Panc1 (cell line): ENCODE measurements around the gene ADPRS. TPM values are rescaled to one million over a fixed set of nuclear protein-coding genes. Genes with fewer than 3 reads are reported as not detected.

Experiments used
- ATAC-seq: fragments of 200-7000 bp; cut with Tn5 transposase; 2 replicates; pipeline ENCODE4 v1.9.1; 2020; ENCODE audit warnings: mild to moderate bottlenecking, moderate library complexity
- BruUV-seq: library from RNA; stranded (reverse); fragments of 400-500 nt; replicated peaks from 2 replicates; lab custom pipeline; 2021; lab: Mats Ljungman, UMichigan
- CTCF ChIA-PET: fragments of 300-600 bp; sonication (Branson Sonifier 250); formaldehyde crosslinking; loops from one replicate; lab custom pipeline; 2022; ENCODE audit warnings: antibody characterized with exemption; lab: Charles Lee
- POLR2A ChIA-PET: fragments of 300-600 bp; sonication (Branson Sonifier 250); formaldehyde crosslinking; loops from one replicate; lab custom pipeline; 2022; ENCODE audit warnings: antibody characterized with exemption; lab: Charles Lee
- DNase-seq: peaks from one replicate; pipeline ENCODE4 v3.0.0-alpha.2; 2010; ENCODE audit warnings: low read depth, low spot score
- H3K27ac ChIP-seq: 2 replicates; pipeline ENCODE4 v1.5.1; 2011; ENCODE audit warnings: mild to moderate bottlenecking, low read length, inconsistent platforms
- H3K27me3 ChIP-seq: fragments of 200-500 bp; sonication (Bioruptor generic); 2 replicates; pipeline ENCODE4 v1.6.0; 2014; ENCODE audit warnings: low read length, inconsistent platforms; ENCODE audit not compliant: control insufficient read depth, insufficient read depth
- H3K36me3 ChIP-seq: fragments of 200-500 bp; sonication (Bioruptor generic); 2 replicates; pipeline ENCODE4 v1.5.1; 2014; ENCODE audit warnings: inconsistent platforms, mild to moderate bottlenecking, low read length, moderate library complexity; ENCODE audit not compliant: control insufficient read depth, insufficient read depth
- H3K4me1 ChIP-seq: 2 replicates; pipeline ENCODE4 v1.5.1; 2011; ENCODE audit warnings: inconsistent platforms, mild to moderate bottlenecking, low read length, moderate library complexity; ENCODE audit not compliant: control insufficient read depth, insufficient read depth
- H3K4me3 ChIP-seq, 2 experiments: 2 replicates each; pipeline ENCODE4 v1.5.1; 2011 to 2012; ENCODE audit warnings: low read depth in 2 of 2, low read length in 2 of 2, mild to moderate bottlenecking in 2 of 2, inconsistent platforms in 1 of 2, moderate library complexity in 1 of 2
- H3K9me3 ChIP-seq: fragments of 200-500 bp; sonication (Bioruptor generic); 2 replicates; pipeline ENCODE4 v1.5.1; 2014; ENCODE audit warnings: low read depth, mild to moderate bottlenecking, inconsistent platforms, low read length, moderate library complexity; ENCODE audit not compliant: control insufficient read depth, insufficient read depth
- CTCF ChIP-seq: fragments of 450-650 bp; IDR thresholded peaks from 2 replicates; pipeline ENCODE4 v1.5.1; 2017; ENCODE audit warnings: mild to moderate bottlenecking
- POLR2AphosphoS5 ChIP-seq: IDR thresholded peaks from 2 replicates; pipeline ENCODE4 v1.6.1; 2012; ENCODE audit warnings: mild to moderate bottlenecking, low read depth, low read length, moderate library complexity
- REST ChIP-seq, 2 experiments: IDR thresholded peaks; 2 replicates each; pipeline ENCODE4 v1.6.1; 2011 to 2012; ENCODE audit warnings: low read depth in 2 of 2, control low read depth in 1 of 2, low read length in 1 of 2, mild to moderate bottlenecking in 1 of 2, moderate library complexity in 1 of 2; ENCODE audit not compliant: insufficient read depth in 1 of 2
- SIN3A ChIP-seq: IDR thresholded peaks from 2 replicates; pipeline ENCODE4 v1.6.1; 2012; ENCODE audit warnings: low read depth, mild to moderate bottlenecking, low read length, moderate library complexity, borderline replicate concordance; ENCODE audit not compliant: insufficient read depth
- TCF7L2 ChIP-seq: IDR thresholded peaks from 2 replicates; pipeline ENCODE4 v1.6.1; 2011; ENCODE audit warnings: mild to moderate bottlenecking, low read depth, low read length, inconsistent platforms
- in situ Hi-C: cut with HindIII; loops from 2 replicates; pipeline ENCODE4 v1.10.0; 2016; ENCODE audit warnings: low sequenced_read_pairs, low pct_unique_long_range_greater_than_20kb
- intact Hi-C: fragments of 100-400 bp; cut with micrococcal nuclease; formaldehyde crosslinking; loops from one replicate; pipeline ENCODE4 v1.10.0; 2022; ENCODE audit not compliant: unreplicated experiment
- total RNA-seq: library from RNA; stranded (reverse); gene quantifications from one replicate; pipeline ENCODE4 v1.2.1, GENCODE V29; 2021; ENCODE audit not compliant: unreplicated experiment

Gene ADPRS
- total RNA-seq, 1 experiment from 2014 or later, result 32.2 TPM

GRCh38 chr1:36051821-36052220, 36.9 kb upstream of the ADPRS start:
- ChIA-PET POLR2A (no interaction called here), CTCF (no interaction called here)
- in situ Hi-C loops, result no loop called here
- TF ChIP-seq POLR2AphosphoS5 (no peak), REST (IDR thresholded peaks at IDR 0.05; ENCODE audit: insufficient read depth in 1 of 2, low read depth in 2 of 2, low read length in 1 of 2) (no peak), SIN3A (no peak), TCF7L2 (no peak), CTCF (no peak)
- H3K9me3 ChIP-seq, result no peaks in the 10 kb centered on the region
- H3K36me3 ChIP-seq, result 0 out of 2 replicates have a peak, but pooled peaks cover 6% of the 10 kb centered on the region
- H3K27ac ChIP-seq, result no peak overlapping the region
- intact Hi-C loops, result no loop called here
- H3K4me1 ChIP-seq, result no peaks in the 10 kb centered on the region
- BruUV-seq, result no TSS peak
- H3K4me3 ChIP-seq, result no peak overlapping the region
- ATAC-seq (no peak), DNase-seq (no peak)
- no peaks in the 10 kb centered on the region for H3K27me3 ChIP-seq

DNA sequence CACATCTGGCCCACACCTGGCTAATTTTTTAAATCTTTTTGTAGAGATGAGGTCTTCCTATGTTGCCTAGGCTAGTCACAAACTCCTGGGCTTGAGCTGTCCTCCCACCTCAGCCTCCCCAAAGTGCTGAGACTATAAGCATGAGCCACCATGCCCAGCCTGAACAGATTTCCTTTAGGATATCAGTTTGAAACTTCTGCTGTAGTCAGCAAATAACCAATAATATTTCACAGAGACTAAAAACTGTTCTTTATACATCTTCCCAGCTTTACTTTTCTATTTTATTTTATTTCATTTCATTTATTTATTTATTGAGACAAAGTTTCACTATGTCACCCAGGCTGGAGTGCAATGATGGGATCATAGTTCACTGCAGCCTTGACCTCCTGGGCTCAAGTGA, 34.7 kb upstream of the ADPRS start:
- ChIA-PET CTCF (no interaction called here), POLR2A (no interaction called here)
- in situ Hi-C loops, result no loop called here
- H3K9me3 ChIP-seq, result no peaks in the 10 kb centered on the region
- no peak for TF ChIP-seq TCF7L2
- no peak for TF ChIP-seq CTCF
- TF ChIP-seq POLR2AphosphoS5, result no peak
- ATAC-seq, result no peak
- no peaks in the 10 kb centered on the region for H3K27me3 ChIP-seq
- H3K36me3 ChIP-seq, result 0 out of 2 replicates have a peak, but pooled peaks cover 6% of the 10 kb centered on the region
- no TSS peak for BruUV-seq
- no peak for DNase-seq
- intact Hi-C loops, result no loop called here
- no peak overlapping the region for H3K27ac ChIP-seq
- H3K4me1 ChIP-seq, result no peaks in the 10 kb centered on the region
- no peak overlapping the region for H3K4me3 ChIP-seq
